ENCODE data around the gene RARB.

RARB gene

GRCh38 chr3:25555695-25556437 is 127.8 kb downstream of the RARB start:
- no peak for DNase-seq

- no peak for DNase-seq
Observed at GRCh38 chr3:25556447-25556846, 128.4 kb downstream of the RARB start.

GRCh38 chr3:25557694-25558093 is 129.6 kb downstream of the RARB start:
- DNase-seq = no peak

- no peak for DNase-seq
Observed at GRCh38 chr3:25558121-25558520, 130.1 kb downstream of the RARB start.

GRCh38 chr3:25558796-25559195 is 130.7 kb downstream of the RARB start:
- no peak for DNase-seq

- DNase-seq = no peak
Observed at GRCh38 chr3:25563601-25564000, 135.5 kb downstream of the RARB start.

- no peak for DNase-seq
Observed at GRCh38 chr3:25564075-25564474, 136.0 kb downstream of the RARB start.

GRCh38 chr3:25565807-25566206 is 137.7 kb downstream of the RARB start:
- DNase-seq = no peak

- DNase-seq = no peak
Observed at GRCh38 chr3:25566358-25566920, 138.4 kb downstream of the RARB start.

- DNase-seq = no peak
Observed at GRCh38 chr3:25567388-25567787, 139.3 kb downstream of the RARB start.

GRCh38 chr3:25567806-25568524 is 139.9 kb downstream of the RARB start:
- peak; percentile 29 for DNase-seq

- DNase-seq = peak; percentile 16
Observed at GRCh38 chr3:25568525-25569078, 140.5 kb downstream of the RARB start.

- no peak for DNase-seq
Observed at GRCh38 chr3:25571285-25571684, 143.2 kb downstream of the RARB start.

GRCh38 chr3:25572336-25572735 is 144.3 kb downstream of the RARB start:
- DNase-seq = no peak

- no peak for DNase-seq
Observed at GRCh38 chr3:25572919-25573385, 144.9 kb downstream of the RARB start.

- no peak for DNase-seq
Observed at GRCh38 chr3:25573386-25574171, 145.5 kb downstream of the RARB start.

- no peak for DNase-seq
Observed at GRCh38 chr3:25574172-25574765, 146.2 kb downstream of the RARB start.

GRCh38 chr3:25575001-25575400 is 146.9 kb downstream of the RARB start:
- DNase-seq = no peak

- peak; percentile 16 for DNase-seq
Observed at GRCh38 chr3:25576146-25576545, 148.1 kb downstream of the RARB start.

GRCh38 chr3:25576831-25577454 is 148.9 kb downstream of the RARB start:
- DNase-seq = no peak

- DNase-seq = no peak
Observed at GRCh38 chr3:25578059-25578458, 150.0 kb downstream of the RARB start.

- DNase-seq = no peak
Observed at GRCh38 chr3:25580534-25580933, 152.5 kb downstream of the RARB start.
